Measurements from ENCODE around the gene MLLT10. TPM values are rescaled to one million over a fixed set of nuclear protein-coding genes. Genes with fewer than 3 reads are reported as not detected.

The MLLT10 gene
- total and polyA plus RNA-seq, 9 of the 15 experiments (the other 6 are each of a cell fraction or from before 2014, with no cell fraction given), result 18.8 to 81.4 (median 64.2) TPM

- peak; percentile 78 for TF ChIP-seq NFIC (IDR thresholded peaks at IDR 0.05)
- no peak for TF ChIP-seq XRCC5 (IDR thresholded peaks at IDR 0.05; ENCODE audit: low read depth, low read length)
- H4K20me1 ChIP-seq (replicated peaks; ENCODE audit: control insufficient read depth, insufficient read depth, low read length), result 0 out of 2 replicates have a peak, but pooled peaks cover 5% of the 10 kb centered on the region
- intact Hi-C loops (cut with micrococcal nuclease), result loop anchor here (10.0 kb wide), 1 partner anchor 104 kb away; no protein-coding TSS in a partner anchor
- H3K9me3 ChIP-seq (replicated peaks; ENCODE audit: control insufficient read depth, insufficient read depth, low read depth, low read length), result no peaks in the 10 kb centered on the region
- H3K36me3 ChIP-seq (ENCODE audit: control insufficient read depth, insufficient read depth, low read length), result peaks cover 71% of the 10 kb centered on the region
- no peak overlapping the region for H3K27ac ChIP-seq (ENCODE audit: extremely low read depth, low read depth, low read length)
- FAIRE-seq (no peak), ATAC-seq (no peak), DNase-seq (ENCODE audit: extremely low read depth in 1 of 4, low spot score in 3 of 4) (no peak)
- ChIA-PET CTCF (ENCODE audit: low intra/inter-chr PET ratio) (interaction anchor here (0.7 to 1.2 kb wide), 2 partner anchors 225 to 1434 kb away, joined by 3 to 4 read pairs; no protein-coding TSS in a partner anchor), POLR2A (no interaction called here)
- H3K27me3 ChIP-seq (ENCODE audit: control insufficient read depth in 2 of 2, insufficient read depth in 2 of 2, low read length in 2 of 2), result no peaks in the 10 kb centered on the region
- H3K4me1 ChIP-seq (replicated peaks in 1 of 2; ENCODE audit: control insufficient read depth in 2 of 2, insufficient read depth in 2 of 2, low read length in 2 of 2), result peaks cover 0 to 13% of the 10 kb centered on the region in 2 experiments; a peak in 3 of 5 replicates
- H3K4me3 ChIP-seq, result no peak overlapping the region
- H3K9ac ChIP-seq (ENCODE audit: insufficient read depth in 1 of 2, low read depth in 2 of 2, low read length in 2 of 2), result no peak overlapping the region
- no peaks in the 10 kb centered on the region for H3K9me1 ChIP-seq (ENCODE audit: control insufficient read depth, insufficient read depth, low read length)
- whole genome bisulfite sequencing (ENCODE audit: insufficient coverage, low coverage, missing lambda C conversion rate), result 77% methylated on average over 3 of the region's 3 CpGs
- no TSS peak for BruUV-seq (replicated peaks)
- no peak overlapping the region for H2AFZ ChIP-seq (ENCODE audit: low read depth, low read length)
- in situ Hi-C loops (cut with MboI), result no loop called here
- H3K4me2 ChIP-seq (ENCODE audit: insufficient read depth, low read length), result no peak overlapping the region
- H3K79me2 ChIP-seq (ENCODE audit: control insufficient read depth, insufficient read depth, low read length), result peaks cover 3% of the 10 kb centered on the region; the same call in 1 of the 3 replicates
Observed at GRCh38 chr10:21728618-21729017, 194.6 kb downstream of the MLLT10 start.

GRCh38 chr10:21732067-21732772, 198.2 kb downstream of the MLLT10 start:
- intact Hi-C loops (cut with micrococcal nuclease), result loop anchor here (1.0 to 5.0 kb wide), 3 partner anchors 220 to 453 kb away; no protein-coding TSS in a partner anchor
- DNase-seq (ENCODE audit: extremely low read depth in 1 of 4, low spot score in 3 of 4) (peak; percentile 56 to 74 (median 68)), ATAC-seq (peak; percentile 99), FAIRE-seq (peak; percentile 84)
- in situ Hi-C loops (cut with MboI), result no loop called here
- WGBS (ENCODE audit: insufficient coverage, low coverage, missing lambda C conversion rate), result 60% methylated on average over 10 of the region's 10 CpGs
- ChIA-PET POLR2A (interaction anchor here (0.6 to 1.1 kb wide), 5 partner anchors 45 to 251 kb away, joined by 3 read pairs; no protein-coding TSS in a partner anchor), CTCF (ENCODE audit: low intra/inter-chr PET ratio) (interaction anchor here (2.6 kb wide), 1 partner anchor 236 kb away, joined by 15 read pairs; no protein-coding TSS in a partner anchor)
- no peak overlapping the region for H3K27ac ChIP-seq (ENCODE audit: extremely low read depth, low read depth, low read length)
- H3K4me2 ChIP-seq (ENCODE audit: insufficient read depth, low read length), result no peak overlapping the region
- H3K9me1 ChIP-seq (ENCODE audit: control insufficient read depth, insufficient read depth, low read length), result no peaks in the 10 kb centered on the region
- peaks cover 91% of the 10 kb centered on the region for H3K36me3 ChIP-seq (ENCODE audit: control insufficient read depth, insufficient read depth, low read length)
- H4K20me1 ChIP-seq (replicated peaks; ENCODE audit: control insufficient read depth, insufficient read depth, low read length), result no peaks in the 10 kb centered on the region
- no peaks in the 10 kb centered on the region; the same call in 2 of the 3 replicates for H3K79me2 ChIP-seq (ENCODE audit: control insufficient read depth, insufficient read depth, low read length)
- no TSS peak for BruUV-seq (replicated peaks)
- H3K4me3 ChIP-seq, result no peak overlapping the region
- H3K27me3 ChIP-seq (ENCODE audit: control insufficient read depth in 2 of 2, insufficient read depth in 2 of 2, low read length in 2 of 2), result no peaks in the 10 kb centered on the region
- H3K9ac ChIP-seq (ENCODE audit: insufficient read depth in 1 of 2, low read depth in 2 of 2, low read length in 2 of 2), result no peak overlapping the region
- no peaks in the 10 kb centered on the region; a peak in 1 of 5 replicates for H3K4me1 ChIP-seq (replicated peaks in 1 of 2; ENCODE audit: control insufficient read depth in 2 of 2, insufficient read depth in 2 of 2, low read length in 2 of 2)
- H2AFZ ChIP-seq (ENCODE audit: low read depth, low read length), result no peak overlapping the region
- H3K9me3 ChIP-seq (replicated peaks; ENCODE audit: control insufficient read depth, insufficient read depth, low read depth, low read length), result no peaks in the 10 kb centered on the region
- TF ChIP-seq BHLHE40 (IDR thresholded peaks at IDR 0.05; ENCODE audit: low read length), result 0 out of 2 replicates have a peak, but pooled peaks have one; percentile 9
- TF ChIP-seq TFAP4 (CRISPR knock-in tag; IDR thresholded peaks at IDR 0.05; ENCODE audit: borderline replicate concordance), result peak; percentile 64; the same call in 1 of the 2 replicates
- no peak for TF ChIP-seq SMAD2 (IDR thresholded peaks at IDR 0.05; ENCODE audit: low read depth, low read length)
- peak; percentile 78; the same call in 1 of the 2 replicates for TF ChIP-seq STAG1 (CRISPR knock-in tag; IDR thresholded peaks at IDR 0.05; ENCODE audit: borderline replicate concordance)
- no peak for TF ChIP-seq THRA (IDR thresholded peaks at IDR 0.05)
- TF ChIP-seq ZBTB9 (CRISPR knock-in tag; IDR thresholded peaks at IDR 0.05), result no peak
- TF ChIP-seq KHSRP (IDR thresholded peaks at IDR 0.05), result no peak
- TF ChIP-seq RAD21 (CRISPR knock-in tag; conservative IDR thresholded peaks at IDR 0.05 in 1 of 2, IDR thresholded peaks at IDR 0.05 in 1 of 2), result peak; percentile 73 to 92
- TF ChIP-seq NR2F6 (CRISPR knock-in tag; IDR thresholded peaks at IDR 0.05), result no peak
